Measurements from ENCODE around the gene KREMEN2. TPM values are rescaled to one million over a fixed set of nuclear protein-coding genes. Genes with fewer than 3 reads are reported as not detected.

Gene KREMEN2
- total and polyA plus RNA-seq, 9 of the 15 experiments (the other 6 are each of a cell fraction or from before 2014, with no cell fraction given) = 0.04 to 7.7 (median 1.5) TPM; not detected in 1

GRCh38 chr16:2980227-2981176, 16.4 kb downstream of the KREMEN2 start, which contains the start of gene PKMYT1 (continued):
- TF ChIP-seq TCF7L2 (IDR thresholded peaks at IDR 0.05; ENCODE audit: low read depth, low read length) (no peak), NUFIP1 (IDR thresholded peaks at IDR 0.05; ENCODE audit: partially characterized antibody) (no peak), CEBPG (CRISPR knock-in tag; IDR thresholded peaks at IDR 0.05) (no peak), CEBPG (tag; conservative IDR thresholded peaks at IDR 0.05 in 1 of 2, IDR thresholded peaks at IDR 0.05 in 1 of 2) (no peak), ZNF232 (CRISPR knock-in tag; IDR thresholded peaks at IDR 0.05) (no peak), ZNF282 (CRISPR knock-in tag; IDR thresholded peaks at IDR 0.05) (0 out of 2 replicates have a peak, but pooled peaks have one; percentile 36), HMBOX1 (IDR thresholded peaks at IDR 0.05) (no peak), MLLT1 (IDR thresholded peaks at IDR 0.05) (no peak), HMGN3 (IDR thresholded peaks at IDR 0.05; ENCODE audit: borderline replicate concordance, extremely low read depth, insufficient read length, low read depth, low read length) (peak; percentile 59), GTF2E2 (tag; IDR thresholded peaks at IDR 0.05) (peak; percentile 85; the same call in 1 of the 2 replicates), POLR2AphosphoS5 (IDR thresholded peaks at IDR 0.05; ENCODE audit: control insufficient read depth, insufficient read depth, low read depth, low read length) (peak; percentile 74), MYNN (IDR thresholded peaks at IDR 0.05) (no peak), MYNN (CRISPR knock-in tag; IDR thresholded peaks at IDR 0.05) (no peak), DDX20 (tag; IDR thresholded peaks at IDR 0.05; ENCODE audit: low read depth) (no peak), U2AF1 (optimal IDR thresholded peaks at IDR 0.05; ENCODE audit: low read depth, low read length) (peak; percentile 32), HEY1 (CRISPR knock-in tag; IDR thresholded peaks at IDR 0.05; ENCODE audit: borderline replicate concordance) (no peak; the same call in 1 of the 2 replicates), MYBL2 (IDR thresholded peaks at IDR 0.05; ENCODE audit: low read depth) (no peak), MYBL2 (CRISPR knock-in tag; IDR thresholded peaks at IDR 0.05; ENCODE audit: borderline replicate concordance) (no peak), TFAP4 (CRISPR knock-in tag; IDR thresholded peaks at IDR 0.05; ENCODE audit: borderline replicate concordance) (peak; percentile 37; the same call in 1 of the 2 replicates), ZNF766 (CRISPR knock-in tag; conservative IDR thresholded peaks at IDR 0.05) (no peak; the same call in 1 of the 2 replicates), HCFC1 (IDR thresholded peaks at IDR 0.05; ENCODE audit: low read depth, low read length) (no peak), ZBTB2 (IDR thresholded peaks at IDR 0.05) (peak; percentile 81; the same call in 1 of the 2 replicates)
- TF ChIP-seq, protein P1, sequence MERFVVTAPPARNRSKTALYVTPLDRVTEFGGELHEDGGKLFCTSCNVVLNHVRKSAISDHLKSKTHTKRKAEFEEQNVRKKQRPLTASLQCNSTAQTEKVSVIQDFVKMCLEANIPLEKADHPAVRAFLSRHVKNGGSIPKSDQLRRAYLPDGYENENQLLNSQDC (CRISPR knock-in tag; IDR thresholded peaks at IDR 0.05) = no peak; the same call in 1 of the 2 replicates

All from K562 (cell line).